ENCODE results near the gene GPC5.
"Not testable (repeated sequence)": the region's sequence is repeated elsewhere in the genome, so short reads cannot be mapped to it uniquely, and the experiment has no call there.

Gene GPC5

GRCh38 chr13:91398413-91399188 lies at the start of gene GPC5:
GPC5 (plus strand) TSS chr13:91398621.
- DNase-seq, result peak; percentile 86

GRCh38 chr13:91348906-91349435 lies 49.5 kb upstream of the GPC5 start:
- DNase-seq, result peak; percentile 94

- DNase-seq, result no peak
Measured at GRCh38 chr13:91349992-91350911, 48.2 kb upstream of the GPC5 start.

GRCh38 chr13:91351123-91351522 lies 47.3 kb upstream of the GPC5 start:
- DNase-seq, result no peak

GRCh38 chr13:91351980-91352379 lies 46.4 kb upstream of the GPC5 start:
- DNase-seq, result no peak

- DNase-seq, result not testable (repeated sequence)
Measured at GRCh38 chr13:91352891-91353290, 45.5 kb upstream of the GPC5 start.

GRCh38 chr13:91353494-91353893 lies 44.9 kb upstream of the GPC5 start:
- no peak for DNase-seq

- DNase-seq, result no peak
Measured at GRCh38 chr13:91355099-91355825, 43.2 kb upstream of the GPC5 start.

- no peak for DNase-seq
Measured at GRCh38 chr13:91355826-91356710, 42.4 kb upstream of the GPC5 start.

GRCh38 chr13:91356919-91357612 lies 41.4 kb upstream of the GPC5 start:
- DNase-seq, result no peak

- DNase-seq, result no peak
Measured at GRCh38 chr13:91357613-91358386, 40.6 kb upstream of the GPC5 start.

- DNase-seq, result no peak
Measured at GRCh38 chr13:91358387-91358782, 40.0 kb upstream of the GPC5 start.

- no peak for DNase-seq
Measured at GRCh38 chr13:91359111-91359510, 39.3 kb upstream of the GPC5 start.

- no peak for DNase-seq
Measured at GRCh38 chr13:91359631-91360030, 38.8 kb upstream of the GPC5 start.

GRCh38 chr13:91360246-91360751 lies 38.1 kb upstream of the GPC5 start:
- no peak for DNase-seq

- no peak for DNase-seq
Measured at GRCh38 chr13:91361755-91362271, 36.6 kb upstream of the GPC5 start.

GRCh38 chr13:91362908-91363307 lies 35.5 kb upstream of the GPC5 start:
- no peak for DNase-seq

GRCh38 chr13:91368101-91368500 lies 30.3 kb upstream of the GPC5 start:
- no peak for DNase-seq

- no peak for DNase-seq
Measured at GRCh38 chr13:91368676-91369440, 29.6 kb upstream of the GPC5 start.
